Pulmonary artery endothelial cell (primary cell): ENCODE data around the gene FASTK. TPM values are rescaled to one million over a fixed set of nuclear protein-coding genes. Genes with fewer than 3 reads are reported as not detected.

Experiments used
- DNase-seq: peaks from one replicate; pipeline ENCODE4 v3.0.0-alpha.2; 2011; ENCODE audit warnings: low read depth, low spot score
- total RNA-seq: library from RNA; depleted of rRNA; stranded (reverse); fragments of >200 nt; gene quantifications from 2 replicates; pipeline ENCODE4 v1.2.3, GENCODE V29; 2014

FASTK gene
- total RNA-seq, 1 donor from 2014 or later: 75.0 TPM

DNA sequence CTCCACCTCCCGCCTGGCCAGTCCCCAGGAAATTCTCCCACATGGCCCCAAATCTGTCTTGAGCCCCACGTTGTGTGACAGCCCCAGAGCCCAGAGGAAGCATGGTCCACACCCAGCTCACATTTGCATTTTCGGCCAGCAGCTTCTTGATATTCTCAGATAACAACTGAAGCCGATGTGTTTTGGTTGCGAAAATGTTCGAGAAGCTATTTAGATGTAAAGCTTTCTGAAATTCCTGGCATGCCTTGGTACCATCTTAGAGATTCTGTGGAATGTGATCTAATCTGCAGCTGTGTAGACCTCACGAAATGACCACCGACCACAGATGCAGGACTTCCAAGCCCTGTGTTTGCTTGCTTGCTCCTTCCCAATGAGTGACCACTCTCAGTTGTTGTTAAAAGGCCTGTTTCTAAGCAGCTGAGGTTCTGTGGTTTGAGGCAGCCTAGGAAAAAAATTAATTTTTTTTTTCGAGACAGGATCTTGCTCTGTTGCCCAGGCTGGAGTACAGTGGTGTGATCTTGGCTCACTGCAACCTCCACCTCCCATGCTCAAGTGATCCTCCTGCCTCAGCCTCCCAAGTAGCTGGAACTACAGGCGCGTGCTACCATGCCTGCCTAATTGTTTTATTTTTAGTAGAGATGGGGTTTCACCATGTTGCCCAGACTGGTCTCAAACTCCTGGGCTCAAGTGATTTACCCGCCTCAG lies 12.4 kb downstream of the FASTK start:
- no peak for DNase-seq

GRCh38 chr7:151066273-151066974 lies 14.2 kb downstream of the FASTK start:
- DNase-seq: no peak

DNA sequence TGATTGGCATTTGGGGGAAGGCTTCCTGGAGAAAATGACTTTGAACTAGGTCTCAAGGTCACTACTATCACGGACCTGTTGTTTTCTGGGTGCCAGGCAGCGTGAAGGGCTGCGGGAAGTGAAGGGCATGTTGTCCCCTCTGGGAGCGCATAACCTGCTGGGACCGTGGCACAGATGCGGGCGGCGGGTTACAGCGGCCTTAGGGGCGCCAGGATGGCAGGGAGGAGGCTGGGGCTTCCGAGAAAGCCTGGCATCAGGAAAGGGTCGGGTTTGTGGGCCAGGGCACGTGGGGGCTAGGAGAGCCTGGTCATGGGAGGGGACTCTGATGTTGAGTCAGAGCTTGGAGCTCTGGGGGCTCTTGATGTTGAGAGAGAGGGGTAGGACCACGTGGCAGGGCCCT lies 15.1 kb downstream of the FASTK start:
- no peak for DNase-seq

- no peak for DNase-seq
These were observed 15.6 kb downstream of the FASTK start for GRCh38 chr7:151064993-151065392.

DNA sequence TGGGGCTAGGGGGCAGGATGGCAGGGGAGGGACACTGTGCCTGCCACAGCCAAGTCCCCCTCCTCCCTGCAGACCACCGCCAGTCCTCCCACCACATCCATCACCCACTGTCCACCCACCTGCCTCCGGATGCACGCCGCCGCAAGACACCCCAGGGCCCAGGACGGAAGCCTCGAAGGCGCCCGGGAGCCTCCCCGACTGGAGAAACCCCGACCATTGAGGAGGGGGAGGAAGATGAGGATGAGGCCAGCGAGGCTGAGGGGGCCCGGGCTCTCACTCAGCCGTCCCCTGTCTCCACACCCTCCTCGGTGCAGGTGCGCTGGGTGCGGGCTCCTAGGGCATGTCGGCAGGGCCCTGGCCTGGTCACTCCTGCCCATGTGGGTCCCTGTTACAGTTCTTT lies 16.2 kb downstream of the FASTK start:
- DNase-seq: no peak

DNA sequence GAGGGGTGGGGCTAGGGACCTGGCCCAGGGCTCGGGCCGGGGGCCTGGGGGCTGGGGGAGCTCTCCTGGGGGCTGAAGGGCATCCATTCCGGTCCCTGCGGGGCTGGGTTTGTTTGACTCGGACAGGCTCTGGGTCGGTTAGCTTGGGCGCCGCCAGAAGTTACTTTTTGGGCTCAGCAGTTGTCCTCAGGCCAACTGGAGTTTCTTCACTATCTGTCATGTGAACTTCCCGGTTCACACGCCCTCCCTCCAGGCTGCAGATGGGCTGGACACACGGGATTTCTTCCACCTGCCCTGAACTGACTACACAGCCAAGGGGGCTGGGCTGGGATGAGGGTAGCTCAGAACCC lies 17.4 kb downstream of the FASTK start:
- no peak for DNase-seq

- no peak for DNase-seq
These were observed 18.0 kb downstream of the FASTK start for GRCh38 chr7:151062399-151063211.

GRCh38 chr7:151062111-151062398 lies 18.6 kb downstream of the FASTK start:
- no peak for DNase-seq

DNA sequence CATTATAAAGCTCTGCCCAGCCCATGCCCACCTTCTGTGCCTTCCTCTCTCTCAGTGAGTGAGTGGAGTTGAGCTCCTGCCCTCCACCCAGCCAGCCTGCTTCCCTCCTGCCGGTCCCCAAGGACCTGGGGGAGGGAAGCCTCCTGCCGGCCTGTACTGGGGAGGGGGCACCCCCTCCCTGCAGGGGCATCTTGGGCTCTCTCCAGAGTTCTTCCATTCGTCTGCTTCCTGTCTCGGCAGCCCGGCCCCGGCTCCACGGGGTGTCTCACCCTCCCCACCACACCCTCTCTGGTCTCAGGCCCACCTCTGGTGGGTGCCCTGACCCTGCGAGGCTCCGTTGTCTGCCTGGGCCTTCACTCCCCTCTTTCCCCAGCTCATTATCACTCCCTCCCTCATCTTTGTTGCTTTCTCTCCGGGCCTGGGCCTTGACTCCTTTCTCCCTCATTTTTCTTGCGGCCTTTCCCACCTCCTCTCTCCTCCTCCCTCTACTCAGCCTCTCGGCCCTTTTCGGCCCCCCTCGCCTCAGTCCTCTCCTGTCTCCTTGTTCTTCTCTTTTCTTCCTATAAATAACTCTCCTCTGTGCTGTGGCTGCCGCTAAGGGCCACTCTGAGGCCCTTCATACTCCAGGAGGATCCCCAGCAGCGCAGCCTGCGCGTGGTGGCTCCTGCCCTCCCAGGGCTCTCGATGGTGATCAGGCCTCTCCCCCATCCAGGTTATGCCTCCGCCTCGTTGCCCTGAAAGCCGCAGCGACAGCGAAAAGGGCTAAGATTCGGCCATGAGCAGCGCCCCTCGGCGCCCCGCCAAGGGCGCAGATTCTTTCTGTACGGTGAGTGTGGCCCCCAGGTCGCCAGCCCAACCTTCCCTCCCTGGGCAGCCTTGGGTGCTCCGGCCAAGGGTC lies 19.1 kb downstream of the FASTK start:
- DNase-seq: no peak

GRCh38 chr7:151060416-151061212 lies 20.0 kb downstream of the FASTK start:
- DNase-seq: no peak

DNA sequence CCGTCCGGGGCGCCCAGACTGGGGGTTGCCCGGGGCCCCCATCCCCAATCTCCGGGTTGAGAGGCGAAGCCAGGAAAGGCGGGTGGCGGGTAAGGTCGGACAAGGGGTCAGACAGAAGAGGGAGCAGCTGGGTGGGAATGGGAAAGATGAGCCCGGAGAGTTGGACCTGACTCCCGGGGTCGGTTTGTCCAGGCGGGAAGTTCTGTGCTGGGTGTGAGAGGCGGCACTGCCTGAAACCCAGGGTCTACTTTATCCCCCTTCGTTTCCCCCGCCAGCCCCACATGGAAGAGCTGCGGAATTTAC lies 20.5 kb downstream of the FASTK start:
- no peak for DNase-seq

GRCh38 chr7:151059367-151060112 lies 21.1 kb downstream of the FASTK start, which contains the start of gene SLC4A2:
Gene SLC4A2 (plus strand): TSS chr7:151059589. CDS start chr7:151061988, 2,399 bp downstream.
- DNase-seq: no peak

DNA sequence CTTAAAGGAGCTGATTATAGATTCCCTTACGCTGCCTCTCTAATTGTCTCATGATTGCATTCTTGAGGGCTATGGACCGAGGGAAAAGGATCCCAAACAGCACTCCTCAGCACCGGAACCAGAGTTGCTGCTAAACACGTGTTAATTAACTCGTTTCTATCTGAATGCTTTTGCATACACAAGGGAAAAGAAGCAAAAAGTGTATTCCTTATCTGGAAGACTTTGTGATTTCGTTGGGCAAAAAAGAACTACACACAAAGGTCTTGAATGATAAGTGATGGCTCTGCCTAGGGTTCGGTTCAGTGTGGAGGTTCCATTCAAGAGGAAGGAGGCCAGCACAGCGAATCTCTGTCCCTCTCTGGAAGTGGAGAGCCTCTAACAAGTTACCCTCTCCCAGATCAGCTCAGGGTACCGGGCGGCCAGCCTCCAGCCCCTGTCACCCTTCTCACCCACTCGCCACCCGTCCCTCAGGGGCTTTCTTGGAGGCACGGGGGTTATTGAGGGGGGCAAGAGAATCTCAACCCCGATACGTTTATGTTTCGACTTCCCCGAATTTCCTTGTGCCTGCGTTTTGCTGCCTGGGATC lies 21.7 kb downstream of the FASTK start:
- no peak for DNase-seq

DNA sequence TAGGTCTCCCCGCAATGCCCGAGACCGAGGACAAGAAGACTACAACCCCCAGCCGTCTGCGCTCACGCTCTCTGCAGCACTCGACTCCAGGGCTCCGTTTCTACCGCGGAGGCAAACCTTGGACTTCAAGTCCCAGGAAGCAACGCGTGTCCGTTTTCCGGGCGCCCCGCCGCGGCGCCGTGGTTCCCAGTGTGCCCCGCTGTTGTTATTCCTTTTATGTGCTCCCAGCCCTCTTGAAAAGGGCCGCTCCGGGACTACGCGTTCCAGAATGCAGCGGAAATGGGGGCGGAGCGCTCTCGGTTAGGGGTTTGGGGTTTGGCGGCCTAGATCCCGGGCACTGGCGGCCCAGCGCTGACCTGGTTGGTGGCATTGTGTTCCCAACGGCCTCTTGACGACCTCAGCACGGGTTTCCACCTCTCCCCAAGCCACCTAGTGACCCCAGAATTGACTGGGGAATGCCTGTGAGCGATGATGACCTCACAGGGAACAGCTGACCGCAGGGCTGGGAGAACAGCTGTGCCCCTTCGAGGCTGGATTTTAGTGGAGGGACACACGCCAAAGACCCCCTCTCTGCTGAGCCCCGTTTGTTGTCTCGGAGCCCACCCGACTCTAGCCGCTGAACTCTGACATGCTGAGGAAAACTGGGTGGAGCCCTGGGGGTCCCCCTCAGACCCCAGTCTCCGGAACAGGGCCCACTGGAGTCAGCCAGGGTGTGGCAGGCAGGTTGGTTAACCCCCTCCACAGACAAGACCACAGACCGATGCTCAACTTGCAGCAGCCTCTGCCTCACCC lies 22.4 kb downstream of the FASTK start:
- DNase-seq: peak; percentile 98

GRCh38 chr7:151057506-151057988 lies 23.1 kb downstream of the FASTK start, which contains the start of gene CDK5:
Gene CDK5 (minus strand): TSS chr7:151057897. CDS start chr7:151057848, 49 bp downstream.
- no peak for DNase-seq

- no peak for DNase-seq
These were observed 23.7 kb downstream of the FASTK start for GRCh38 chr7:151056666-151057505.

DNA sequence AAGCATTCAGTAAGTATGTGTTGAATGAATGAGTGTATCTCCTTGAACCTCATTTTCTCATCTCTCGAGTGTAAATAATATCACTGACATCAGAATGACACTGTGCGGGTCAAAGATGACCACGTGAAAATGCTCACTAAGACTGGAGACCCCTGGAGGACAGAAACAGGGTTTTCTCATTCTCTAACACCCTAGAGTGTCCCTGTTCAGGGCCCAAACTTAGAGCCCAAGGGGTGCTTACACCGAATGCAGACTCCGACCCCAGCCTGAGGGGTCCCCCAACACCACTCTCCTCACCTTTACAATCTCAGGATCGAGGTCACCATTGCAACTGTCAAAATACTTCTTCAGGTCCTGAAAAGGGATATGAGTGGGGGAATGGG lies 24.3 kb downstream of the FASTK start:
- no peak for DNase-seq

DNA sequence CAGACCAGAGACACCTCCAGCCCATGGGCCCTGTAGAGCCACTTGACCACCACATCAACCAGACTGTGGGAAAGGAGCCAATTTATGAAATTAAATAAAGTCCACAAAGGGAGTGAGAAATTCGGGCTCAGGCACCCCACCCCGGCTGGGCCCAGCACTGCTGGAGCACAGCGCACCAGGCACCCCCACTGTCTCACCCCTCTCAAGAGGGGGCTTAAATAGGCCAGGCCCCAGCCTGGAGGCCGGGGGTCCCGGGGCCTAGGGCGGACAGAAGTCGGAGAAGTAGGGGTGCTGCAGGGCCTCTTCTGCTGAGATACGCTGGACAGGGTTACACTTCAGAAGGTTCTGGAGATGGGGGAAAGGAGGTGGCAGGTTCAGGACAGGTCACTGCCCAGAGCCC lies 26.9 kb downstream of the FASTK start:
- DNase-seq: no peak
